Vagina (tissue), 2 donors: Measurements from ENCODE around the gene CNTLN.

Experiments used
- POLR2A ChIP-seq, 2 donors: fragments of 450-650 bp; IDR thresholded peaks; one replicate each; pipeline ENCODE4 v1.6.1; 2017; ENCODE audit warnings: antibody characterized with exemption in 2 of 2, mild to moderate bottlenecking in 2 of 2, moderate library complexity in 2 of 2
- POLR2AphosphoS5 ChIP-seq, 2 donors: sonication (generic); formaldehyde crosslinking; IDR thresholded peaks; one replicate each; pipeline ENCODE4 v1.9.0; 2017; ENCODE audit warnings: antibody characterized with exemption in 2 of 2, mild to moderate bottlenecking in 2 of 2, low read depth in 1 of 2; ENCODE audit not compliant: insufficient read depth in 1 of 2
- TF ChIP-seq, protein P1 (sequence below), 3 experiments: fragments of 450-650 bp in 2 of 3; fragments of 200-600 bp in 1 of 3; sonication (generic) in 1 of 3; IDR thresholded peaks; one replicate each; pipeline ENCODE4 v1.5.1; 2017 to 2019; ENCODE audit warnings: antibody characterized with exemption in 3 of 3, mild to moderate bottlenecking in 2 of 3, moderate library complexity in 2 of 3

DNA sequence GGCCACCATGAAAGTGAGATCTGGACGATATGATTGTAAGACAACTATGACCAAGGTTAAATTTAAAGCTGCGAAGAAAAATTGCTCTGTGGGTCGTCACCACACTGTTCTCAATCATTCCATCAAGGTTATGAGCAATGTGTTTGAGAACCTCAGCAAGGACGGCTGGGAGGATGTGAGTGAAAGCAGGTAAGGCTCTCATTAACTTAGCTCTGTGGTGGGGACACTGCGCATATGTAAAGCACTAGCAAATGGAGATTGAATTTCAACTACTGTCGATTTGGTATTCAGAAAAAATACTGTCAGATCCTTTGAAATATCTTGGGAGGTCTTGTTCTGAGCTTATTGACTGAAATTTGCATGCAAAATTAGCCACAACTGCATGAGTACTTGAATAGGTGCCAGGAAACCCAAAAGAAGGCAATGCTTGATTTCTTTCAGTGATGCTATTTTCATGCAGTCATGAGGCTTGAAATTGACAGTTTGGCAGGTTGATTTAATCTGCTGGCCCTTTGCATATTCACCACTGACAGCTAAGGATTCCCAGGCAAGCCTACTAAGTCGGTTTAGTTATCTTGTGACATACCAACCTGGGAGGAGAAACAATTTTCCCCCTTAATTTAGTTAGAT is 260.2 kb downstream of the CNTLN start:
- TF ChIP-seq, protein P1, sequence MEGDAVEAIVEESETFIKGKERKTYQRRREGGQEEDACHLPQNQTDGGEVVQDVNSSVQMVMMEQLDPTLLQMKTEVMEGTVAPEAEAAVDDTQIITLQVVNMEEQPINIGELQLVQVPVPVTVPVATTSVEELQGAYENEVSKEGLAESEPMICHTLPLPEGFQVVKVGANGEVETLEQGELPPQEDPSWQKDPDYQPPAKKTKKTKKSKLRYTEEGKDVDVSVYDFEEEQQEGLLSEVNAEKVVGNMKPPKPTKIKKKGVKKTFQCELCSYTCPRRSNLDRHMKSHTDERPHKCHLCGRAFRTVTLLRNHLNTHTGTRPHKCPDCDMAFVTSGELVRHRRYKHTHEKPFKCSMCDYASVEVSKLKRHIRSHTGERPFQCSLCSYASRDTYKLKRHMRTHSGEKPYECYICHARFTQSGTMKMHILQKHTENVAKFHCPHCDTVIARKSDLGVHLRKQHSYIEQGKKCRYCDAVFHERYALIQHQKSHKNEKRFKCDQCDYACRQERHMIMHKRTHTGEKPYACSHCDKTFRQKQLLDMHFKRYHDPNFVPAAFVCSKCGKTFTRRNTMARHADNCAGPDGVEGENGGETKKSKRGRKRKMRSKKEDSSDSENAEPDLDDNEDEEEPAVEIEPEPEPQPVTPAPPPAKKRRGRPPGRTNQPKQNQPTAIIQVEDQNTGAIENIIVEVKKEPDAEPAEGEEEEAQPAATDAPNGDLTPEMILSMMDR (IDR thresholded peaks at IDR 0.05), result no peak
- no peak for TF ChIP-seq POLR2A (IDR thresholded peaks at IDR 0.05)
- TF ChIP-seq POLR2AphosphoS5 (IDR thresholded peaks at IDR 0.05; ENCODE audit: insufficient read depth in 1 of 2, low read depth in 1 of 2), result no peak
